Fibroblast of skin of scalp (primary cell): ENCODE measurements around the gene CCDC192. TPM values are rescaled to one million over a fixed set of nuclear protein-coding genes. Genes with fewer than 3 reads are reported as not detected.
A peak's percentile ranks its signal among the peaks of the same experiment; 100 is the strongest.
"Not testable (repeated sequence)": the region's sequence is repeated elsewhere in the genome, so short reads cannot be mapped to it uniquely, and the experiment has no call there.

Experiments
- DNase-seq: peaks from one replicate; pipeline ENCODE4 v3.0.0-alpha.2; 2013
- polyA plus RNA-seq, 2 experiments: library from polyadenylated mRNA; unstranded; fragments of 120-200 nt; gene quantifications; one replicate each; pipeline ENCODE4 v1.2.1, GENCODE V29; 2013; ENCODE audit not compliant: insufficient read length in 2 of 2

CCDC192 gene
- 0.29 TPM for polyA plus RNA-seq (2013, experiment 1 of 2; ENCODE audit: insufficient read length)
- 0.25 TPM for polyA plus RNA-seq (2013, experiment 2 of 2; ENCODE audit: insufficient read length)

DNA sequence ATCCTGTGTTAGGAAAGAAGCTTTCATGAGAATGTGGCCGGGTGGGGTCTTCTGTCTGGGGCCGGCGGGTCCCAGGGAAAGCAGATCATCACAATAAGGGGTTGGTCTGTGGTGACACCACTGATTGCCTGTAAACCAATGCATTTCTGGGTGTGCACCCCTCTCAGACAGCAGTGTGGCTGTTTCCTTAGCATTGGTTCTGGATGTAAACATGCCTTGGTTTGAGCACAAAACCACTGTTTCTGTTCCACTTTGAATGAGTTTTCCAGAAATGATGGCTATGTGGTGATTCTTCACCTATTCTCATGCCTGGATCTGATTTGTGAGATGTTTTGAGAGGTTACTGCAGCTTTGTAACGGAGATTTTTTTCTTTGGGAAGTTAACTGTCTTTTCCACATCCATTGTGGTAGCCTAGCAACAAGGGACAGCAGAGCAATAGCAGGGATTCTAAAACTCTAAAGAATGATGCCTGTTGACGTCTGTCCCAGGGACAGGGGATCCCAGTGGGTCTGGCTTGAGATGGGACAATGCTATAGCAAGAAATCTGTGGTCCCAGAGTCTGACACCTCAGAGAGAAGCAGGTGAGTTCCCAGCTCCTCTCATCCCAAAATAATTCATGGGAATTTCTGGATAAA, at the start of gene CCDC192:
Gene CCDC192, plus strand, starts transcription at position 466 of the 636 bp plus-strand sequence. Its CDS starts 55 bp downstream, at position 521.
- DNase-seq = no peak

GRCh38 chr5:127656825-127657224, 46.4 kb upstream of the CCDC192 start:
- no peak for DNase-seq

DNA sequence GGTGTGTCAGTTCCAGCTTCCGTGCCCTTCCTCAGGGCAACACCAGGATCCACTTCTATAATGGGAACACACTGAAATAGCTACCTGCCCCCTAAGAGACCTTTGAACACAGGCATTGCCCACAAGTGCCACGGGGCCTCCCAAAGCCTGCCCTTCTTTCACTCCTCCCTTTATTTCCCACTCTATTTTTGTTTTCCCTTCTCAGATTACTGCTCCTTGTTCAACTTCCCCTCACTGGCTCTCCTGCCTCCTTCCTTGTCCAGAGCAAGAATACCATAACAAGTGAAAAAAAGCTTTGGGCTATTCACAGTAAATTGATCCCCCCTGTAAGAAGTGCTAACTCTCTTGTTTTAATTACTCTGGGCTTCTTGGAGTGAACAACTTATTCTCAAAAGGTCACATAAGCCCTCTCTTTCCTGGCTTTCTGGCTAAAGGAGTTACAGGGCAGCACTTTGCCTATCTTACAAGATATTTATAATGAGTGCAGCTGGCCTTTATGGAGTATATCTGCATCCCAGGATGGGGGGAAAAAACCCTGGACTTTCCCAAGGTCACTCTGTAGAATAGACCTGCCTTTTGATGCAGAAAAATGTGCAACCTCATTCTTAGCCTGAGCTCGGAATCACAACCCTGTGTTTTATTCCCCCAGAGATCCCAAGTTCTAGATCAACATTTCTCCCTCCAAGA, 43.0 kb upstream of the CCDC192 start:
- DNase-seq = no peak

DNA sequence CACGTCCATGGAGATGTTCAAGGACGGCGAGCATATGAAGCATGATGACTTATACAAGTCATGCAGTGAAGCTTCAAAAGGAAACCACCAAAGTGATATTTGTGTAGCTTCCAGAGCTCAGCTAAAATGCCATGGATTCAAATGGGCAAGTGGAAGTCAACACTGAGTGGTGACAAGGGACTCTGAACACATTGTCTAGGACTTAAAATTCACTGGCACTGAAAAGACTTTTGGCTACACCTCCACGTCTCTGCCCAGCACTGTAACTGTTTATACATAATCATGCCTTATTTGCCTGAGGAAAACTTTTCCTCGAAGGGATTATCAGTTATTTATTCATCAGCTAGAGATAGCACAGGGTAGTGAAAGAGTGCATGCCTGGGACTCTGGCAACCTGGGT, 39.1 kb upstream of the CCDC192 start:
- DNase-seq = no peak

- no peak for DNase-seq
Observed at GRCh38 chr5:127665641-127666040, 37.5 kb upstream of the CCDC192 start.

DNA sequence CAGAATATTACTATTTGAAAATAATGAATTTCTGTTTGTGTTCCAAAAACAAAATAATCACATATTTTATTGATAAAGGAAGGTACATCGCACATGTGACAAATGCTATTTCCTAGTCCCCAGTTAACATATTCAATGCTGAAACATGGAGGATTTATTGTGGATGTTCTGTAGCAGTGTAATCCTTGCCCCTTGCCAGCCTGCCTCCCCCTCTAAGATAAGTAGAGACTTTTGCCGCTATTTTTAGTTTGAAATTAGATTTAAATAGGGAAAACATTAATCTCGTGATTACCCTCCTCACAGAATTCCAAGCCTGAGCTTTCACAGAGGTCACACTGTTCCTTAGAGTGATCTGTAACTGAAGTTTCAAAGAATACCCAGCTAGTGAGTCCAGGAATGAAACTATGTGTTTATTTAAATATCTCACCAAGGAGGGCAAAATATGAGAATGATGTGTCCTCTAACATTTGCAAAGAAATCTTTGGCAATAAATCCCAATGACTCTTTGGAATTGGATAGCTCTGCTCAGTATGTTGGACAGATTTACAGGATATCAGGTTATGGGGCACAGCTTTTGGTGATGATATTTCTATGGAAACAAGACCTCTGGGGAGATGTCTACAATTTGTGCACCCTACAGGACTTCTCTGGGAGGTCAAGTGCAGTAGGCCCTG, 37.0 kb upstream of the CCDC192 start:
- peak; percentile 34 for DNase-seq

- no peak for DNase-seq
Observed at GRCh38 chr5:127667926-127668325, 35.3 kb upstream of the CCDC192 start.

DNA sequence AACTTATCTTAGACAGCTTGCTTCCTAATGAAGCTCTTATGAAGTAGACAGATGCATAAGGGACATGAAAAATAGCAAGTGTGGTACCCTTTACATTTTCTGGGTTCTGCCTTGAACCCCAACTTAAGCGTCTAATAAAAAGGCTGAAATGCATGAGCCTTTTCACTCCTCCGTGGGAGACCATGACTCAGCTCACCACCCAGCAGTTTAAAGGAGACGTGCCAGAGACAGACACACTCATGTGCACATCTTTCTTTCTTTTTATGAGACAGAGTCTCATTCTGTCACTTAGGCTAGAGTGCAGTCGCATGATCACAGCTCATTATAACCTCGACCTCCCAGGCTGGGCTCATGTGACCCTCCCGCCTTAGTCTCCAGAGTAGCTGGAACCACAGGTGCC, 32.0 kb upstream of the CCDC192 start:
- DNase-seq = peak; percentile 15

DNA sequence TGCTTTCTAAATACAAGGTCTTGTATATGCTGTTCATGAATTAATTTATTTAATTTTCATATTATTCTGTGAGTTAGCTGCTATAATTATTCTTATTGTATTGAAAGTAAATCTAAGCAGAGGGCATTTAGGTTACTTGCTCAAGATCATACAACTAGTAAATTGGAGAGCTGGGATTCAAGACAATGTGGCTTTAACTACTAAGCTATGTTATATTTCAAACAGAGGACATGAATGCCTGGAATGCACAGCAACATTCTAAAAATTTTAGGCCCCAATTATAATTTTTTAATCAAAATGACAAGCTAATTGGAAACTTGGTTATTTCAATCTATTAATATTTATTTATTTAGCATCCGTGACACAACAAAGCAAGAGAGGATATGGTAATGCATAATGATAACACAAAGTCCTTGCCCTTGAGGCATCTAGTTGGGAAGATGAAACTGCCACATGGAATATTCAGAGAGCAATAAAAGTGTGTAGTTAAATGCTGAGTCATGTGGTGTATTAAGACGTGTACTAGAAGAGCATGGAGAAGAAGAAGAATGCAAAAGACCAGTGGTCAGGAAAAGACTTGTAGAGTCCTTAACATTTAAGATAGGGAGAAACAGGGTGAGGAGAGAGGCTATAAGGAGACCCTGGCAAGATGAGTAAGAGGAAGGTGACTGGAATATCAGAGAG, 29.9 kb upstream of the CCDC192 start:
- DNase-seq = peak; percentile 29

GRCh38 chr5:127676951-127677350, 26.2 kb upstream of the CCDC192 start:
- DNase-seq = not testable (repeated sequence)

DNA sequence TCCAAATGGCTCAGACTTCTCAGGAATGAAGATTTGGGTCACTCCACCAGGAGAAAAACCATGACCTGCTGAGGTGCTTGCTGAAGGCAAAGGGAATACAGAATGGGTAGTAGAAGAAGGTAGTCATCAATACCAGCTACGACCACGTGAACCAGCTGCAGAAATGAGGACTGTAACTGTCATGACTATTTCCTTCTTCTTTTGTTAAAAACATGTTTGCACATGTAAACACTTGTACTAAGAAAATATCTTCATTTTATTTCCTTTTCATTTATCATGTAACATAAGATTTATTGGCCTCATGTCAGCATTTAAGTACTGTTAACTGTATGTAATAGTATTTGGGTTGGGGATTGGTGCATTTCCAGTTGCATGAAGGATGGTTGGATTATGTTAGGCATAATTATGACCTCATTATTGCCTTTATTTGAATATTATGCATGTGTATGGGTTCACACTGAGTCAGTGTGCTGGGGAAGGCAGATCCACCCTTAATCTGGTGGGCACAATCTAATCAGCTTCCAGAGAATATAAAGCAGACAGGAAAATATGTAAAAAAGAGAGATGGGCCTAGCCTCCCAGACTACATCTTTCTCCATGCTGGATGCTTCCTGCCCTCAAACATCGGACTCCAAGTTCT, 23.4 kb upstream of the CCDC192 start:
- not testable (repeated sequence) for DNase-seq

- DNase-seq = no peak
Observed at GRCh38 chr5:127680595-127680994, 22.6 kb upstream of the CCDC192 start.

DNA sequence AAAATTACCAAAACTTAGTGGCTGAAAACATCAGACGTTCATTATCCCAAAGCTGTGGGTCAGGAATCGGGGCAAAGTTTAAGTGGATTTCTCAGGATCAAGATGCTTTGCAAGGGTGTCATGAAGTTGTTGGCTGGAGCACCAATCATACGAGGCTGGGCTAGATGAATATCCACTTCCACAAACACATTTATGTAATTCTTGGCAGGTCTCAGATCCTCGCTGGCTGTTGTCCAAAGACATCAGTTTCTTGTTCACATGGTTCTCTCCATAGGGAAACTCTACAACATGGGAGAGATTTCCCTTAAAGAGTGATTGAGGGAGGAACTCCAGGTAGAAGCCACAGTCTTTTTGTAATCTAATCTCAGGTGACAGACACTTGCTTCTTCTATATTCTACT, 20.2 kb upstream of the CCDC192 start:
- peak; percentile 66 for DNase-seq

DNA sequence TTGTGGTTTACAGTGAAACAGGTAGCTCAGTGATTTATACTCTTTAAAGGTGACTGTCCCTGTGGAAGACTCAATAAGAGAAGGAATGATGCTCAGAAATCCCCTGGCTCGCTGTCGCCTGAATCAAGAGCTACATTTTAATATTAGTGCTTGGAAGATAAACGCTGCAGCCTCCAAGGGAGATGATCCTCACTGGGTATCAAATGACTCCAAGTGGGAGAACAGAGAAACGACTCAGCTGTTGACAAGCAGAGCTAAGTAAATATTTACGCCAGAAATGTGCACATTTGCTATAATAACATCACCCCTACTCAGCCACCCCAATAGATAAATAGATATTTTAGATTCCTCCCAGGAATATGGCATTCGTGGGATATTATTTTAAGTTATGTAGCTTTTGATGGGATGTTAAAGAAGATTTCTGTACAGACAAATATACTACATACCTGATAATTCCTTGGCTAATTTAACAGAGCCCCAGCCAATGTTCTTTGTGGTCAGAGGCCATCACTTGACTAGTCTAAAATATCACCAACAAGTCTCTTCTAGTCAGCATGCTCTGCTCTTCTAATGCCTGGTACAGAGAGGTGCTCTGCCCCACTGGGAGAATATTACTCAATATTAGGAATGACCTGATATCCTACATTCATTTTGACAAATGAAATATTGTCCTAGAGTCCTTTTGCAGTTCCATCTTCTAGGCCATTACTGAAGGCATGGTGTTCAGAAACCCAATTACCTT, 18.3 kb upstream of the CCDC192 start:
- DNase-seq = no peak

- DNase-seq = no peak
Observed at GRCh38 chr5:127685662-127686061, 17.5 kb upstream of the CCDC192 start.

DNA sequence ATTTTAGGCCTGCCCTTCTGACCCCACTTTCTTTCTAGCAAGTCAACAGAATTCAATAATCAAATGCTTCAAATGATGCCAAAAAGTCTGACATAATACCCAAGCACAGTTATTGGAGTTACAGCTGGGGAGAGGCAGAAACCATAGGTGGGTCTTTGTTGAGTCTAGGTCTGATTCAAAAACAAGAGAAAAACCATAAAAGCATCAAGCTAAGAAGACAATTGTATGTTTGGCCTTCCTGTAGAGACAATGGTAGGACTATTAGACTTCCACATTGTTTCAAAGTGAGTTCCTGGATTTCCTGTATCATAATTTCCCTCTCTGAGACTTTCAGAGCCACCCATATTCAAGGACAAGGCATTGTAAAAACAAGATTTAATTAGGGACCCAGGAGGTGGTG, 16.8 kb upstream of the CCDC192 start:
- no peak for DNase-seq

- no peak for DNase-seq
Observed at GRCh38 chr5:127694518-127695171, 8.5 kb upstream of the CCDC192 start.

GRCh38 chr5:127695346-127695745, 7.8 kb upstream of the CCDC192 start:
- DNase-seq = no peak

DNA sequence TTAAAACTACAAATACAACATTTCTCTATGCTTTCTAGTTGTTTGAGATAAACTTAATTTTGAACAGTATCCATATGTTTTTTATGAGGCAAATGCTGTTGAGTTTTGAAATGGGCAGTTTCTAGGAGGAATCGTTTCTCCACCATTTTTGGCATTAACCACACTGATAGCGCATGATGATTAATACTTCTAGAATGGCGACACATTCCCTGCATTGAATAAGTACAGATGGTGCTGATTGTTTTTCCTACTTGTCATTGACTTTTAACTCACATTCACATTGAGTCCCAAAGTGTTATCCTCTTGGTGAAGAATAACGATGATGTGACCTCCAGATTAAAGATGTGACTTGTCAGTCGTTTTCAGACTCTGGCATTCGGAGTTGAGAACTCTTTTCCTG, 6.5 kb upstream of the CCDC192 start:
- DNase-seq = peak; percentile 85

- peak; percentile 28 for DNase-seq
Observed at GRCh38 chr5:127697894-127698600, 5.1 kb upstream of the CCDC192 start.

DNA sequence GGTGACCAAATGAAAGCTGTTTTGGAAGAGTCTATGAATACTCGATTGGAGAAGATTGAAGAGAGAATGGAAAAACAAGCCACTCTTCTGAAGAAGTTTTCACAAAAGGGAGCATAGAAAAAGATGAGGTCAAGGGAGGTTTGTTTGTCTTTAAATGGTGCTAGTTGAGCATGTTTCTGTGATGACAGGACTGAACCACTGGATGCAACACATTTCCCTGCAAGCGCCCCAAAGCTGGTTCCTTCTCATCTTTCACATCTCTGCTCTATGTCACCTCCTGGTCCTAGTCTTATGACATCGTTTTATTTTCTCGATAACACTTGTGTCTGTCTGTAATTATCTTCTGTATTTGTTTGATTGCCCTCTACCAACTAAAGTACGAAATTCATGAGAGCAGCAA, 3.8 kb upstream of the CCDC192 start:
- DNase-seq = no peak
